Occipital lobe (tissue), 2 donors: ENCODE data around the gene PRMT3. TPM values are rescaled to one million over a fixed set of nuclear protein-coding genes. Genes with fewer than 3 reads are reported as not detected.
"Not testable (repeated sequence)": the region's sequence is repeated elsewhere in the genome, so short reads cannot be mapped to it uniquely, and the experiment has no call there.

ENCODE experiments used
- DNase-seq: peaks from one replicate; lab custom pipeline; 2025; lab: John Stamatoyannopoulos, UW
- total RNA-seq: library from RNA; depleted of rRNA; stranded (reverse); fragments of >200 nt; gene quantifications from one replicate; pipeline ENCODE4 v1.2.3, GENCODE V29; 2014

Gene PRMT3
- total RNA-seq, 1 donor from 2014 or later: 27.6 TPM

DNA sequence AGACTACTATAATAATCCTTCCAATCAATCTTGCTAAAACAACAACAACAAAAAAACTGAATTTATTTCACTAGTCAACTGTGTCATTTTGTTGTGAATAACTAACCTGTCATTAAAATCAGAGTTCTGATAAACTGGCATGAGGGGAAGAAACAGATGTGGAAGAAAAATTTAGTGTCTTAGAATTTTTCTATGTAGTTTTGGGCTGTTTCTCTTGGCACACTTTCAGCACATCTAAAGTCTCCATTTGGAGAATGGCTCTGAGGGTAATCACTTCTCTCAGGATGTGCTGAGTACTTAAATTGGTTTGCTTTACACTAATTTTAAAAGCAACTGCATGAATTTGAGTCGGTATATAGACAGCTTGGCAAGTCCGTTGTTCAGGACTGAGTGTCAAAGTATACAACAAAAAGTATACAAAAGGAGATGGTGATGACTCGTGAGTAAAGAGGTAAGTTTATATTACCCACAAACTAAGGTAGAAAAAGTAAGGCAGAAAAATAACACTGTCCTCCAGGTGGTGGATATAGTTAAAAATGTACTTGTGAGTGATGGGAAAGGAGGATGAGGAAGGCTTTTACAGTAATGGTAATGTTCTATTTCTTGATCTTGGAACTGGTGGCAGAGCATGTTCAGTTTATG is 13.8 kb upstream of the PRMT3 start:
- DNase-seq: no peak

DNA sequence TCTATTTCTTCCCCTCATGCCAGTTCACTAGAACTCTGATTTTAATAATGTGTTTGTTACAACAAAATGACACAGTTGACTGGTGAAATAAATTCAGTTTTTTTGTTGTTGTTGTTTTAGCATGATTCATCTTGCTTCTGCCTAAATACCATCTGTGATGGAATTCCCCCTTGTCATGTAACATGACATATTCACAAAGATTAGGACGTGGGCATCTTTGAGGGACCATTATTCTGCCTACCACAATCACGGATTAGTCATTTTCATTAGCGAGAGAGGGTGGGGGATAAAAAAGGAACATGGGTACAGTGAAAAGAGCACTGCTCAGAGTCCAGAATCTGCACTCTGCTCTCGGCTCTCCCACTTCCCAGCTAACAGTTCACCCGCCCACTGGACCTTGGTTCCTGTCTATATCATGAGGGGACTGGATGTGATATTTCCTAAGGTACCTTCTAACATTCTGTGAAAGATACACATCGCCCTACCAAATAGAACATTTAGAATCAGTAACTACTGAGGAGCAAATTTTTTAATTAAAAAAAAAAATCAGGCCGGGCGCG is 12.7 kb upstream of the PRMT3 start:
- DNase-seq: no peak

DNA sequence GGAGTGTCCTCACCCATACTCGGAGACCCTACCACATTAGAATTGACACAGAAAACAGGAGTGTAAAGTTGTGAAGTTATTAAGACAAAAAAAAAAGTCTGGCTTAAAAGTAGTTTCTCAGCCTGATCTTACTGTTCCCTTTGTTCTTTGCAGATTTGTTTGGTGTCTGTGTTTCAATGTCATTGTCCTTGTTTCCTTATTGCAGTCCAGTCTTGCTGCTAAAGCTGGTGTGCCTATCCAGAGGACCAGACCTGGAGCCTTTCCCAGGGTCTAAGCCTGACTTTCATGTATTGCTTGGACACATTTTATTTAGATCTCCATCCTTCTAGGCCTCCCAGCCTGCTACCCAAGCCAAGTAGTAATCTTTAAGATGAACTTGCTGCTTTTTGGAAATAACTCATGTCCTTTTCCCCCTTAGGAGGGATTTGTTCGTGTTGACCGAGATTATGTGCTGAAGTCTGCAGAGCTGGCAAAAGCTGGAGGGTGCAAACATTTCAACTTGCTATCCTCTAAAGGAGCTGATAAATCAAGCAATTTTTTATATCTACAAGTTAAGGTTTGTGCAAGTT is 11.3 kb upstream of the PRMT3 start:
- no peak for DNase-seq

DNA sequence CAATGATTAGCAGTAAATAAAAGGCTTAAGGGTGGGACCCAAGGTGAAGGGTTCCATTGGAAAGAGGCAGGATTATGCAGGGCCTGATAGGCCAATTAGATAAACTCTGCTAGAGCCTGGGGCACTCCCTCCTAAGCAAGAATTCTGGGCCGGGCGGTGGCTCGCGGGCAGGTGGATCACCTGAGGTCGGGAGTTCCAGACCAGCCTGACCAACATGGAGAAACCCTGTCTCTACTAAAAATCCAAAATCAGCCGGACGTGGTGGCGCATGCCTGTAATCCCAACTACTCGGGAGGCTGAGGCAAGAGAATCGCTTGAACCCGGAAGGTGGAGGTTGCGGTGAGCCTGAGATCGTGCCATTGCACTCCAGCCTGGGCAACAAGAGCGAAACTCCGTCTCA is 1.5 kb upstream of the PRMT3 start:
- DNase-seq: not testable (repeated sequence)

DNA sequence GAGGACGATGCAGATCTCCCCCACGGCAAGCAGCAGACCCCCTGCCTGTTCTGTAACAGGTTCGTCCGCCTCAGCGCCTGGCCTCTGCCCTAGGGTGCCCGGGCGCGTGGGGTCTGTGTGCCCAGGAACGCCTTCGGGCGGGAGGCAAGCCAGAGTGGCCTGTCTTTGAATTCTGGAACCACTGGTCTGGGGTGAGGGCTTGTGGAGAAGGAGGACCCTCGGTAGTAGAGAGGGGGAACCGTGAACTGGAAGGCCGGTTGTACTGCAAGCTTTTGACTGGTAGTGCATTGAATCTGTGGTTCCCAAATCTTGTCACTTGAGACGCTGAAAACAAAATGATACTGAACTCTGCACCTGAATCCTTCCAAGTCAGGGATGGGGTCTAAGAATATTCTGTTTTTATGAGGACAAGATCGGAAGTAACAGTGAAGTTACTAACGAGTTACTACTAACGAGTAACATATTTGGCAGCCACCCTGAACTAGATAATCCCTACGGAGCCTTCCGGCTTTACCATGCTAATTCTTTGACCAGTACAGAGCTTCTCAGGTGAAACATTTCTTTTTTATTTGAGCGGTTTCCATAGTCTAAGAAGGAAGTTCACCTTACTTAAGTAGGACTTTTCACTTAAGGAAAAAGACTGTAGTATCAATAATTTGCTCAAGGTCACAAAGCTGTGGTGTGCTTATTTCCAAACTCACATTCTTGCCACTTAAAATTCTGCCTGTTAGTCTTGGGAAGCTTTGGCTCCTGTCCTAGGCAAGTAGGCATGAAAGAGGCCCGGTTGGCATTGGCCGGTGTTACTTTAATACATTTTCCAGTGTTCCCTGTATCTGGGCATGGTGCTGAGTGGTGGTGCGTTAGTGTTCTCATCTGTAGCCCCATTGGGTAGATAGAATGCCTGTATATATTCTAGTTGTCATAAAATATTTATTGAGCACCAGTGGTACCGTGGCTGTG is 860 bp downstream of the PRMT3 start:
- no peak for DNase-seq

DNA sequence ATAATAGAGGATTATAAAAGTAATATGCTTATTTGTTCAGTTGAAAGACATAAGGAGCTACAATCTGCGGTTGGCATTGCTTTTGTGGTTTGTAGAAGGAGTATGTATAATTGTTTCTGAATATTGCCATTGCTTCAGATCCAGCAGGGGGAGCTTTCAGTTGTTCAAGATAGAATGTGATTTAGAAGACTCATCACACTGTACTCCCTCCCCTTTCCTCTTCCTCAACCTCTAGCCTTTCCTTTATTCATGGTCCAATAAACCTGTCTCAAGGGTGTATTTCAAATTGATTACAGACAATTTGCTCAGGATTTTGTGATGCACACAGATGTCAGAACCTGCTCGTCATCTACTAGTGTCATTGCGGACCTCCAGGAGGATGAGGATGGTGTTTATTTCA is 9.8 kb downstream of the PRMT3 start:
- no peak for DNase-seq

DNA sequence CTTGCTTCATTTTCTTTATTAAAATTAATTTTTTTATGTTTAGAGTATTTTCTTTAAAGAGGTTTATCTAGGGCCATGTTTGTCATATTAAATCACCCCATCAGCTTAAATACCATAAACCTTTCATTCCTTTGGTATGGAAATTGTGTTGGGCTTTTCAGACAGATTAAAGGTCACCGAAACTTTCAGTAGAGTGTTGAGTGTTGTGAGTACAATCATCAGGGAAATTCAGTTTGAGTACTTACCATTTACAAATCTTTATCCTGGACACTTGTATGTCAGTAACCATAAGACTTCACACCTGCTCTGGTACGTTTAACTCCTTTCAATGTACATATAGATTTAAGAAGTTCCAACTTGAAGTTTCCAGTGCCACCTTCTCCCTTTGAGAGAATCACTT is 12.0 kb downstream of the PRMT3 start:
- no peak for DNase-seq

DNA sequence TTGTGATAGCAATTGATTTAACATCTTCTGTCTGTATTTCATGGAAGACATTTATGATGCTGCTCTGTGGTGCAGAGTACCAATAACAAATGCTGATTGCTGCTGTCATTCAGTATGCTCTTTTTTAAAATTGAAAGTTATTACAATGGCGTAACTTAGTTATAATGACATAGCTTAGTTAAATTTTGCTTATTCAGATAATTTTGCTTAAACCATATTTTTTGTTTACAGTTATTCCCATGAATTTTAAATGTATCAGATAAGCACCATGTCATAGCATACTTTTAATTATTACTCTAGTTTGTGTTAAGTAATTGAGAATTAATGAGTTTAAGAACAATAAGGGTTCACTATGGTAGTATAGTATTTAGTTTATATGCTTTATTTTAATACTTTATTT is 15.5 kb downstream of the PRMT3 start:
- DNase-seq: no peak

DNA sequence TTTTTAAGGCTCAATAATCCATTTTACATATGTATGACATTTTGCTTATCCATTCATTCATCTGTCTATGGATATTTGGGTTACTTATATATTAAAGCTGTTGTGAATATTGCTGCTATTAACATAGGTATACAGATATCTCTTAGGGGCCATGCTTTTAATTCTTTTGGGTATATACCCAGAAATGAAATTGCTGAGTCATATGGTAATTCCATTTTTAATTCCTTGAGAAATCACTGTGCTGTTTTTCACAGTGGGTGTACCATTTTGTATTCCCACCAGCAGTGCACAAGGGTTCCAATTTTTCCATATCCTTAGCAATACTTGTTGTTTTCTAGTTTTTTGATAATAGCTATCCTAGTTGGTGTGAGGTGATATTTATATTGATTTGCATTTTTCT is 19.0 kb downstream of the PRMT3 start:
- DNase-seq: no peak

DNA sequence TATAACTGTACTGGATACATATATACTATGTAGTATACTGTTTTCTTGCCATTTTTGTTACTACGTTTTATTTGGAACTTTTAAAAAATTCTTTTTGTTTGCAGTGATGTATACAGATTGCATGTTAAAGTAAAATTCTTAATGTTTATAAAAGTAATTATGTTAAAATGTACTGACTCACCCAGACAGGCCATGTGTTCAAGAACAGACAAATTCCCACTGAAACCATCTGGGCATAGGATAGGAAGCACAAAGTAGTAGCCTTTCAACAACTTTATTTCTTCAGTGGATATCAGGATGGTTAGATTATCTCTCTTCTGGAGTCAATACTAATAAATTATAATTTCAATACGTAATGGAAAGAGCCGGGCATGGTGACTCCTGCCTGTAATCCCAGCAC is 19.8 kb downstream of the PRMT3 start:
- DNase-seq: no peak

DNA sequence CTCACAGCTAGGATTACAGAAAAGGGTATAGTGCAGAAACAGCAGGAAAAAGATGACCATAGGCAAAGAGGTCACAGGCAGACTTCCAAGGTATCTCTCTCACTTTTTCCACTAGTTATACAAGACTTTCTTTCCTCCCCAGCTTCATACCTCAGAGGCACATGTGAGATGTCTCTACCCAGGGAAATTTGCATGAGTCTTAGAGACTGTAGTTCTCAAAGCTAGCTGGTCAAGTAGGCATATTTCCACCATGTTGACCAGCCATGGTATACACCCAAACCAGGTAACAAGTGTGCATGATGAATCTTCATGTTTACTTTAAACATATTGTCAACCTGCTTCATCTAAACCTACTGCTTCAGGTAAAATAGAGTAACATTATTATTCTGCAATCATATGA is 27.9 kb downstream of the PRMT3 start:
- DNase-seq: no peak

DNA sequence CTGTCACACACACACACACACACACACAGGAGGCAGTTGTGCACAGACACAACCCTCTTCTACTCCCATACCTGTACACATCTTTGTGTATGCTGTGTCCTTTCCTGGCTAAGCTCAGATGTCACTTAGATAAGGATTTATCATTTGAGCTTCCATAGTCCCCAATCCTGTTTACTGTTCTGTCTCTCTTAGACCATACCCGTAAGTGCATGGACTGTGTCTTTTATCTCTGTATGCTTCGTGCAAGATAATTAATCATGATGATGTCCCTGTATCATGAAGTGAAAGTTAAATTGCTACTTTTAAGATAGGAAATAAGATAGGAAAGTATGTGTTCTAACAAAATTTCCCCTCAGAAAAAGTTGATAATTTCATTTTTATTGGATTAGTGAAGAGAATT is 30.3 kb downstream of the PRMT3 start:
- DNase-seq: no peak

DNA sequence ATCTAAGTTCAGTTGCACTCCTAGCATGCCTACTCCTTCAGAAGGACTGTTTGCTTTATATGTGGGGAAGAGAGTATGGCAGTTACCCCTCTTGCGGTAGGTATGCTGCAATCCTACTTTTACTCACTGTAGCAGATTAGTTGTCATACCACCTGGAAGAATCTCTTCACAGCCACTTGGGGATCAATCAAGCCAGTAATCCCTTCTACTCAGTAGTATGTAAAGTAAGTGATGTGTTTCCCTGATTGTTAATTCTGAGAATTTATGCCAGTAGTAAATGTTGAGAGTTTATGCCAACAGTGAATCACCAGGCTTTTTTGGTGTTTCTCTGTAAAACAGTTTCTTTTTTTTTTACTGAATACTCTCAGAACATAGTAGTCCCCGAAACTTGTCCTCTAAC is 34.4 kb downstream of the PRMT3 start:
- DNase-seq: no peak

DNA sequence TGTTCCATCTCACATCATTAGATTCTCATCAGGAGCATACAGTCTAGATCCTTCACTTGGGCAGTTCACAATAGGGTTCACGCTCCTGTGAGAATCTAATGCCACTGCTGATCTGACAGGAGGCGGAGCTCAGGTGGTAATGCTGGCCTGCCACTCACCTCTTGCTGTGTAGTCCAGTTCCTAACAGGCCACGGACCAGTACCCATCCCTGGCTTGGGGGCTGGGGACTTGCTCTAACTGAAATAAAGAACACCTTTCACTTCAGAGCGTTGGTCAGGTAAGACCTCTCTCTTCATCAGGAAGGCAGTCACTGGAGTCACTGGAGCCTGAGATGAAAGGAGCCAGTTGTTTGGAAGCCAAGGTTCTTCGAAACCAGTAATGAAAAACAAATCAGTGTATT is 41.7 kb downstream of the PRMT3 start:
- no peak for DNase-seq

DNA sequence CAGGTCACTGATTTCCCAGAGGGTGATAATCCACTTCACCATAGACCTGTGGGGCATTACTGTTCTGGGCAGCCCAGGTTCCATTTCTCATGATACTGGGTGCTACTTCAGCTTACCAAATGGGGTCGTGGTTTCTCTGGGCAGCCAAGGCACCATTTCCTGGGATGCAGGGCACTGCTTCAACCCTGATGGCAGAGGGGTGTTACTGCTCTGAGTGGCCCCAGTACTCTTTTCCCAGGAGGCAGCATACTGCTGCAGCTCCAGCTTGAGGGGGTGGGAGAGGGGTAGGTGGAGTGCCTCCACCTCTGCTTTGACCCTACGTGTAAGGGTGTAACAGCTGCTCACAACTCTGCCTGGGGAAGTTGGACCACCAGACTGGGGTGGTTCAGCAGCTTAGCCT is 51.1 kb downstream of the PRMT3 start:
- DNase-seq: no peak

DNA sequence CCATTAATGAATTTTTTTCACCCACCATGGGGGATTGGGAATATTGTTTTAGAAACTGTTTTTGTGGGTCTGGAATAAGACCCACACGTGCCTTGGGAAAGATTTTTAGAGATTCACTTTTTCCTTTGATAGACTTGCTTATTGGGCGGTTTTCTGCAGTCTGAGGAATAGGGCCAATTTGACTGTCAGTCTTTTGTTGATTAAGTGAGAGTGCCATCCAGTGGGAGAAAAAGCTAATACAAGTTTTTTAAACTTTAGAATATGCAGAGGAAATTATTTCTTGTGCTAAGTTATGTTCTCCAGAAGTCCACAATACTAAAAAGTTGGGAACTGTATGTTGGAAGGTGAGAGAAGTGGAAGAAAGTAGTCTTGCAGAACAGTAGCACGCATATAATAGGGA is 56.1 kb downstream of the PRMT3 start:
- DNase-seq: no peak

DNA sequence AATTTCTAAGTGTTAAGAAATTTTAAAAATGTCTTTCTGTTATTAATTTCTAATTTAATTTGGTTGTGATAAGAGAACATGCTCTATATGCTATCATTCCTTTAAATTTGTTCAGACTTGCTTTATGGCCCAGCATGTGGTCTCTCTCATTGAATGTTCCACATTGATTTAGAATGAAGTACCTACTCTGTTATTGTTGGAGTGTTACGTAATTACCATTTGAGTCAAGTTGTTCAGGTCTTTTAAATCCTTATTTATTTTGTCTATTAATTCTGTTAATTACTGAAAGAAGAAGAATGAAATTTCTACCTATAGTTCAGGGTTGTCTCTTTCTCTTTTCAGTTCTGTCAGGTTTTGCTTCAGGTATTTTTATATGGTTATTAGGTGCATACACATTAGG is 57.0 kb downstream of the PRMT3 start:
- DNase-seq: no peak

DNA sequence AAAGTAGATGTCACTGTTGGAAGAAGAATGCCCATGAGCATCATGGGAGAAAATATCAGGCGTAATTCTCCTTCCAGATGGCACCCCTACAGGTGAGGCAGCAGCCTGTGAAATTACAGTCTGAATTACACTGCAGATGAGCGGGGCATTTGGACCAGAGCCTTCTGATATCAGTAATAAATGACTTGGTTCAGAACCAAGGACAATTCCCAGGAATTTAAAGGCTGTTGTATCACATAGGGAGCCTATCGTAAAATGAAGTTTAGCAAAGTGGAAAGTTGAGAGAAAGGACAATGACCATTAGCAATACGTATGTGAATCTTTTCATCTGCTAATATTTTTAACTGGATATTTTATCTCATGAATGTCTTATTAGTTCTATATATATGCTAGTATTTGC is 61.3 kb downstream of the PRMT3 start:
- no peak for DNase-seq

DNA sequence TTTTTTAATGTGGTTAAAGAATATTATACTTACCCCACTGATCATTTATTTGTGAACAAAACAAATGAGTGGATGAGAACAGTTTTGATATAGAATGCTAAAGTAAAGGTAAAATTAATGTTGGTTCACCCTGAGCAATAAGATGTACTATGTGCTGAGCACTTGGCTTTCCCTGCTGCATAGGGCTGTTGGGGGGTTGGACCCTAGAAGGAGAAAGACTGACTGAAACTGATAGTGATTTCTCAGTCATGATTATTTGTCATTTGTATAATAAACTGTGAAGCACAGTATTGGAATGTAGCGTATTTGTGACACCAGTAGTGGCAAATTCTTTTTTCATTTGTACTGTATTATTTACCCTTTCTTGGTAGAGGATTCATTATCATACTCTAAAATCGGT is 63.3 kb downstream of the PRMT3 start:
- DNase-seq: no peak

DNA sequence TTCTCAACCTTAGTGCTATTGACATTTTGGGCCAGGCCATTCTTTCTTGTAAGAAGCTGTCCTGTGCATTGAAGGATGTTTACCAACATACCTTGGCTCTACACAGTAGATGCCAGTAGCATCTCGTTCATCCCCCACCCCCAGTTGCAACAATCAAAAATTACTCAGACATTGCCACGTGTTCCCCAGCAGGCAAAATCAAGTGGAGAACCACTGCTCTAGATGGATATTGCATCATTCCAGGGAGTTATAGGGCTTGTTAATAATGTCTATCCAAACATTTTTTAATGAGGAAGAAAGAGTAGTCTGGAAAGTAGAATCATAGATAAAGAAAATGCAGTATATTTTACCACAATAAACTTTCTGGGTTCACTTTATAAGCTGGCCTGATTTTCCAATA is 64.1 kb downstream of the PRMT3 start:
- DNase-seq: no peak

DNA sequence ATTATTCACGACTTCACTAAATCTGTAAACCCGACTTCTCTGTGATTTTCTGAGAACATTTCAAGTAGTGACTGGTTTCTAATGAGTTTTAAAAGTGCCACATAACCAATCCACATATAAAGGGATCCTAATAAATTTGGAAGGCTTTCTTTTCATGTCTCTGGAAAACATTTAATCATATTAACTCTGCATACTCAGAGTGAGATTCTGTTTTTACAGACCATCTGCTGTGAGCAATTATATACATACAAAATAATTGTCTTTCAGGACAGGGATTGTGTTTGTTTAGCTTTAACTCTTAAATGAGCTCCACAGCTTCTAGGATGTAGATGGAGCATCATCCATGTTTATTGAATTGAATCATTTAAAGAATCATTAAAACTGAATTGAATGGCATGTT is 65.1 kb downstream of the PRMT3 start:
- DNase-seq: no peak

DNA sequence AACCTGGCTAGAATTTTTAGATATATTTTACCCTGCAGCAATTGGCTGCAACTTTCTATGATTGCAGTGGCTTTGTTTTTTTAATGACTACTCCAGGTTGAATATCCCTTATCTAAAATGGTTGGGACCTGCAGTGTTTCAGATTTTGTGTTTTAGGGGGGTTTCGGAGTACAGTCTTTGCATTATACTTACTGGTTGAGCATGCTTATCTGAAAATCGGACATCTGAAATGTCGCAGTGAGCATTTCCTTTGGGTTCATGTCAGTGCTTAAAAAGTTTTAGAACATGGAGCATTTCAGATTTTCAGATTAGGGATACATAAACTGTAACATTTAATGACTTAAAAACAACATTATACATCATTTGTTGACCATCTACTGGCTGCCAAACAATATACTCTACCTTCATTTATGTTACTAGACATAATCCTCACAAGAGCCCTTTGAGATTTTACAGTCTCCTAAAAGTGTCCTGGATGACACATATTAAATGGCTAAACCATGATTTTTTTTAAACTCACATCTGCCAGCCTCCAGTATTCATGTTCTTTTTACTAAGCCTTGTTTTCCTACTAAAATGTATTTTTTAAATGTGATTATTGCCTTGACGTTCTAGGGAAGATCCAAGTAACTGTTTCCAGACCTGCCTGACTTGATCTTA is 66.3 kb downstream of the PRMT3 start:
- DNase-seq: no peak
